Measurements from ENCODE around the gene IRF8. TPM values are rescaled to one million over a fixed set of nuclear protein-coding genes. Genes with fewer than 3 reads are reported as not detected.

The IRF8 gene
- polyA plus RNA-seq, 1 experiment = not detected

DNA sequence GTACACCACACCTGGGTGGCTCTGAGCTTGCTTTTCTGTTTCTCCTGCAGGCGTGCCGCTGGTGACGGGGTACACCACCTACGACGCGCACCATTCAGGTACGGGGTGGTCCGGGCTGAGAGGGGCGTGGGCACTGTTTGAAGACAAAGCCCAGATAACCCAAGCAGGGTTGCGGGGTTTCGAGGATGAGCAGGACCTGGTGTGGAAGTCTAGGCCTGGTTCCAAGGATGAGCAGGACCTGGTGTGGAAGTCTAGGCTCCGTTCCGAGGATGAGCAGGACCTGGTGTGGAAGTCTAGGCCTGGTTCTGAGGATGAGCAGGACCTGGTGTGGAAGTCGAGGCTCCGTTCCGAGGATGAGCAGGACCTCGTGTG lies 15.4 kb downstream of the IRF8 start:
- Histone ChIP-seq H3K27ac (ENCODE audit: low read depth, low read length) (no peak overlapping the region), H3K4me3 (ENCODE audit: low read depth, low read length) (no peak overlapping the region), H3K9me3 (ENCODE audit: control insufficient read depth, insufficient read depth, low read length) (no peaks in the 10 kb centered on the region), H3K27me3 (ENCODE audit: control insufficient read depth, insufficient read depth, low read length) (peaks cover 40% of the 10 kb centered on the region)
- TF ChIP-seq, protein P1, sequence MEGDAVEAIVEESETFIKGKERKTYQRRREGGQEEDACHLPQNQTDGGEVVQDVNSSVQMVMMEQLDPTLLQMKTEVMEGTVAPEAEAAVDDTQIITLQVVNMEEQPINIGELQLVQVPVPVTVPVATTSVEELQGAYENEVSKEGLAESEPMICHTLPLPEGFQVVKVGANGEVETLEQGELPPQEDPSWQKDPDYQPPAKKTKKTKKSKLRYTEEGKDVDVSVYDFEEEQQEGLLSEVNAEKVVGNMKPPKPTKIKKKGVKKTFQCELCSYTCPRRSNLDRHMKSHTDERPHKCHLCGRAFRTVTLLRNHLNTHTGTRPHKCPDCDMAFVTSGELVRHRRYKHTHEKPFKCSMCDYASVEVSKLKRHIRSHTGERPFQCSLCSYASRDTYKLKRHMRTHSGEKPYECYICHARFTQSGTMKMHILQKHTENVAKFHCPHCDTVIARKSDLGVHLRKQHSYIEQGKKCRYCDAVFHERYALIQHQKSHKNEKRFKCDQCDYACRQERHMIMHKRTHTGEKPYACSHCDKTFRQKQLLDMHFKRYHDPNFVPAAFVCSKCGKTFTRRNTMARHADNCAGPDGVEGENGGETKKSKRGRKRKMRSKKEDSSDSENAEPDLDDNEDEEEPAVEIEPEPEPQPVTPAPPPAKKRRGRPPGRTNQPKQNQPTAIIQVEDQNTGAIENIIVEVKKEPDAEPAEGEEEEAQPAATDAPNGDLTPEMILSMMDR (IDR thresholded peaks at IDR 0.05; ENCODE audit: low read depth, low read length) = no peak
- ChIA-PET CTCF (no interaction called here), POLR2A (no interaction called here)
- no peak for DNase-seq (ENCODE audit: low read depth, low spot score)

DNA sequence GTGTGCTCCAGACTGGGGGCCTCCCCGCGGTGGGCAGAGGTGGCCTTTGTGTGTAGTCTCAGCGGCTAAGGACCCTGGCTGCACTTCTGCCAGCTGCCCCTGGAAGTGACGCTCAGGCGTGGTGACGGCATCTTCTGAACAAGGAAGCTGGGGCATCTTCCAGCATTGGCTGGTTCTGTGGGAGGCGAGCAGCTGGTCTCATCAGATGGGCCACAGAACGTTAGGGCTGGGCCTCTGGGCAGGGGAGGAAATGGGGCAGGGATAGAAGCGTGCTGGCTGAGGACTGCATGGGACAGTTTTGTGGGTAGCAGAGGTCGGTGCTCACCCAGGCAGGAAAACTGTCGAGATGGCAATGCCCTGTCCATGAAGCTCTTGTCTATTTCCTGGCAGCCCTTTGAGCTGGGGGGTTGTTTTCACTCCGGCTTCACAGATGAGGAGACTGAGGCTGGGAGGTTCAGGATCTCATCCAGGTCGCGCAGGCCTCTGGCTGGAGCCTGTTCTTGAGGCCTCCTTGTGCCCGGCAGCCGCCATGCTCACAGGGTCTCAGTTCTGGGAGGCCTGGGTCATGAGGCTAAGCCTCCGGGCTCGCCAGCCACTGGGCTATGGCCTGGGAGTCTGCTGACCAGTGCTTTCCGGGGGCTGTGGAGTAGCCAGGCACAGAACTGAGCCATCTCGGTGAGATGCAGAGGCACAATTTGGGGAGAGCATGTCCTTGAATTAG lies 16.3 kb downstream of the IRF8 start:
- ChIA-PET CTCF (no interaction called here), POLR2A (interaction anchor here (0.7 kb wide), 1 partner anchor 490 kb away, joined by 3 read pairs; no protein-coding TSS in a partner anchor)
- no peak for DNase-seq (ENCODE audit: low read depth, low spot score)

DNA sequence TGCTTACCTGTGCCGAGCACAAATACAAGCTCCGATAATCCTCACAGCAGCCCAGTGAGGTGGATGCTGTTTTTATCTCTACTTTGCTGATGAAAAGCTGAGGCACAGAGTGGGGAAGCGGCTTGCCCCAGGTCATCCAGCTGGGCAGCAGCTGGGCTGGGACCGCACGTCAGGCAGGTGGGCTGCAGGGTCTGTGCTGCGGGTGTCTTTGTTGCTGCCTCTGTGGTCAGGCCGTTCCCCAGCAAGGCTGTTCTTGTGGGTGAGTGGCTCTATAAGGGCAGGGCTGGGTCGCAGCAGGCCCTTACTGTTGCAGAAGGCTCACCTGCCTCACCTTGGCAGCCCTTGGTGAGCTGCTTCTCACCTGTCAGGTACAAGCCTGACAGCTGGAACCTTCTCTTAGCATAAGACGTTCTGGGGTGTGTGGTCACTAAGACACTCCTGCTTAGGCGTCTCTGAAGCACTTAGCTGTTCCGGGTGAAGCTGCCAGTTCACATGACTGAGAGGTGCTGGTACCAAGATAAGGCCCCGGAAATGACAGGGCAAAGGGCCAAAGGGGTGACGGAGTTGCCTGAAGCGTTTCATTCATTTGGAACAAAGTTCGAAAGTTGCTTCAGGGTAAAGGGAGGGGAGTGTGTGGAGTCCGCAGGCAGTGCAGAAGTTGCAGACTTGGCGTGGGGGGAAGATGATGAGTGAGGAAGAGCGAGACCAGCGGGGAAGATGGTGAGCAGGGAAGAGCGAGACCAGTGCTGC lies 17.4 kb downstream of the IRF8 start:
- Histone ChIP-seq H3K27me3 (ENCODE audit: control insufficient read depth, insufficient read depth, low read length) (peaks cover 24% of the 10 kb centered on the region), H3K27ac (ENCODE audit: low read depth, low read length) (no peak overlapping the region), H3K9me3 (ENCODE audit: control insufficient read depth, insufficient read depth, low read length) (no peaks in the 10 kb centered on the region), H3K4me3 (ENCODE audit: low read depth, low read length) (no peak overlapping the region)
- ChIA-PET CTCF (no interaction called here), POLR2A (no interaction called here)
- TF ChIP-seq, protein P1 (IDR thresholded peaks at IDR 0.05; ENCODE audit: low read depth, low read length) = no peak
- DNase-seq (ENCODE audit: low read depth, low spot score) = no peak

More for the DNA sequence above, 16.3 kb downstream of the IRF8 start:
- TF ChIP-seq, protein P1 (IDR thresholded peaks at IDR 0.05; ENCODE audit: low read depth, low read length) = no peak
- peaks cover 33% of the 10 kb centered on the region for H3K27me3 ChIP-seq (ENCODE audit: control insufficient read depth, insufficient read depth, low read length)
- H3K4me3 ChIP-seq (ENCODE audit: low read depth, low read length) = no peak overlapping the region
- no peak overlapping the region for H3K27ac ChIP-seq (ENCODE audit: low read depth, low read length)
- no peaks in the 10 kb centered on the region for H3K9me3 ChIP-seq (ENCODE audit: control insufficient read depth, insufficient read depth, low read length)

- no peak for DNase-seq (ENCODE audit: low read depth, low spot score)
- H3K27me3 ChIP-seq (ENCODE audit: control insufficient read depth, insufficient read depth, low read length) = peaks cover 18% of the 10 kb centered on the region
- TF ChIP-seq, protein P1 (IDR thresholded peaks at IDR 0.05; ENCODE audit: low read depth, low read length) = no peak
- no peak overlapping the region for H3K4me3 ChIP-seq (ENCODE audit: low read depth, low read length)
- POLR2A ChIA-PET = no interaction called here
- no peaks in the 10 kb centered on the region for H3K9me3 ChIP-seq (ENCODE audit: control insufficient read depth, insufficient read depth, low read length)
- CTCF ChIA-PET = no interaction called here
- H3K27ac ChIP-seq (ENCODE audit: low read depth, low read length) = no peak overlapping the region
Measured at GRCh38 chr16:85917012-85917411, 18.1 kb downstream of the IRF8 start.

GRCh38 chr16:85917959-85918358 lies 19.0 kb downstream of the IRF8 start:
- TF ChIP-seq, protein P1 (IDR thresholded peaks at IDR 0.05; ENCODE audit: low read depth, low read length) = no peak
- no peak for DNase-seq (ENCODE audit: low read depth, low spot score)
- ChIA-PET CTCF (no interaction called here), POLR2A (no interaction called here)
- H3K27me3 ChIP-seq (ENCODE audit: control insufficient read depth, insufficient read depth, low read length) = peaks cover 13% of the 10 kb centered on the region
- no peak overlapping the region for H3K4me3 ChIP-seq (ENCODE audit: low read depth, low read length)
- no peaks in the 10 kb centered on the region for H3K9me3 ChIP-seq (ENCODE audit: control insufficient read depth, insufficient read depth, low read length)
- H3K27ac ChIP-seq (ENCODE audit: low read depth, low read length) = no peak overlapping the region
